Fibroblast of lung (primary cell): ENCODE results near the gene CDKN2A.

Experiments used
- CTCF ChIP-seq, 2 donors: IDR thresholded peaks in 1 of 2; conservative IDR thresholded peaks in 1 of 2; 1 replicate in 1 of 2; 2 replicates in 1 of 2; pipeline ENCODE4 v1.5.1; 2011 to 2012; ENCODE audit warnings: low read length in 2 of 2, control low read depth in 1 of 2, inconsistent platforms in 1 of 2, low read depth in 1 of 2, mild to moderate bottlenecking in 1 of 2
- EZH2 ChIP-seq: IDR thresholded peaks from 2 replicates; pipeline ENCODE4 v1.5.1; 2012; ENCODE audit warnings: low read length, control low read depth, mild to moderate bottlenecking; ENCODE audit errors: missing control alignments

- no peak for TF ChIP-seq CTCF (conservative IDR thresholded peaks at IDR 0.05 in 1 of 2, IDR thresholded peaks at IDR 0.05 in 1 of 2; ENCODE audit: low read depth in 1 of 2, low read length in 2 of 2)
- no peak for TF ChIP-seq EZH2
Observed at GRCh38 chr9:21993893-21994555, at the start of gene CDKN2A.
